Measurements from ENCODE around the gene APIP.

DNA sequence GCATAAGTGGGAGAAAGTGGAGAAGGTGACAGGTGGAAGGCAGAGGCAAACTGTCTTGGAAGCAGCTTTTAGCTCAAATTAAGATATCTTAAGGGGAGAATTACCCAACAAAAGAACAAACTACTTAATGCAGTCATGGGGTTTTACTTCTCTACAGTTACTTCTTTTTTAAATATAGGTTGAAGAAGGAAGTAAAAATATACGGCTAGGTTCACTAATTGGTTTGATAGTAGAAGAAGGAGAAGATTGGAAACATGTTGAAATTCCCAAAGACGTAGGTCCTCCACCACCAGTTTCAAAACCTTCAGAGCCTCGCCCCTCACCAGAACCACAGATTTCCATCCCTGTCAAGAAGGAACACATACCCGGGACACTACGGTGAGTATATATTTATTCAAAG, 41.0 kb upstream of the APIP start:
- TF ChIP-seq ZNF350 (tag by site-specific recombination; IDR thresholded peaks at IDR 0.05) (no peak), HOXC10 (CRISPR knock-in tag; IDR thresholded peaks at IDR 0.05) (no peak)
- TF ChIP-seq, protein P1, sequence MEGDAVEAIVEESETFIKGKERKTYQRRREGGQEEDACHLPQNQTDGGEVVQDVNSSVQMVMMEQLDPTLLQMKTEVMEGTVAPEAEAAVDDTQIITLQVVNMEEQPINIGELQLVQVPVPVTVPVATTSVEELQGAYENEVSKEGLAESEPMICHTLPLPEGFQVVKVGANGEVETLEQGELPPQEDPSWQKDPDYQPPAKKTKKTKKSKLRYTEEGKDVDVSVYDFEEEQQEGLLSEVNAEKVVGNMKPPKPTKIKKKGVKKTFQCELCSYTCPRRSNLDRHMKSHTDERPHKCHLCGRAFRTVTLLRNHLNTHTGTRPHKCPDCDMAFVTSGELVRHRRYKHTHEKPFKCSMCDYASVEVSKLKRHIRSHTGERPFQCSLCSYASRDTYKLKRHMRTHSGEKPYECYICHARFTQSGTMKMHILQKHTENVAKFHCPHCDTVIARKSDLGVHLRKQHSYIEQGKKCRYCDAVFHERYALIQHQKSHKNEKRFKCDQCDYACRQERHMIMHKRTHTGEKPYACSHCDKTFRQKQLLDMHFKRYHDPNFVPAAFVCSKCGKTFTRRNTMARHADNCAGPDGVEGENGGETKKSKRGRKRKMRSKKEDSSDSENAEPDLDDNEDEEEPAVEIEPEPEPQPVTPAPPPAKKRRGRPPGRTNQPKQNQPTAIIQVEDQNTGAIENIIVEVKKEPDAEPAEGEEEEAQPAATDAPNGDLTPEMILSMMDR (tag by site-specific recombination; IDR thresholded peaks at IDR 0.05) = no peak
